Left ventricle myocardium inferior (tissue), 1 donor: ENCODE data around the gene NUTM1. TPM values are rescaled to one million over a fixed set of nuclear protein-coding genes. Genes with fewer than 3 reads are reported as not detected.
"Not testable (repeated sequence)": the region's sequence is repeated elsewhere in the genome, so short reads cannot be mapped to it uniquely, and the experiment has no call there.

Source experiments
- DNase-seq: peaks from one replicate; pipeline ENCODE4 v3.0.0-alpha.2; 2020
- H3K27ac ChIP-seq: fragments of 200-600 bp; replicated peaks from 2 replicates; pipeline ENCODE4 v1.8.0; 2021
- H3K27me3 ChIP-seq: fragments of 200-600 bp; 2 replicates; pipeline ENCODE4 v1.8.0; 2021; ENCODE audit warnings: low read depth
- H3K36me3 ChIP-seq: fragments of 200-600 bp; 2 replicates; pipeline ENCODE4 v1.8.0; 2021
- H3K4me1 ChIP-seq: fragments of 200-600 bp; 2 replicates; pipeline ENCODE4 v1.8.0; 2021
- H3K4me3 ChIP-seq: fragments of 200-600 bp; 2 replicates; pipeline ENCODE4 v1.8.0; 2021; ENCODE audit warnings: mild to moderate bottlenecking, moderate library complexity
- H3K9me3 ChIP-seq: fragments of 200-600 bp; replicated peaks from 2 replicates; pipeline ENCODE4 v1.8.0; 2021
- intact Hi-C: fragments of 100-400 bp; cut with micrococcal nuclease; formaldehyde crosslinking; loops from one replicate; pipeline ENCODE4 v1.11.0; 2022
- microRNA-seq: library from miRNA; unstranded; fragments of <30 nt; microRNA quantifications from one replicate; pipeline ENCODE4 v1.2.0, GENCODE V29; 2020
- total RNA-seq: library from RNA; stranded (reverse); fragmentation: NEBNext Ultra II Directional; extraction: Animal tissue kit (Norgen Biotek cat#: 25700); gene quantifications from one replicate; pipeline ENCODE4 v1.2.1, GENCODE V29; 2021
- TF ChIP-seq, protein P1 (sequence below): fragments of 200-600 bp; IDR thresholded peaks from 2 replicates; pipeline ENCODE4 v1.8.0; 2021; ENCODE audit warnings: antibody characterized with exemption, mild to moderate bottlenecking, borderline replicate concordance
- donor health status: DM: no; HTN: yes; CAD: no; lungs with severe emphysema.

NUTM1 gene
- total RNA-seq, 1 donor from 2014 or later: not detected

DNA sequence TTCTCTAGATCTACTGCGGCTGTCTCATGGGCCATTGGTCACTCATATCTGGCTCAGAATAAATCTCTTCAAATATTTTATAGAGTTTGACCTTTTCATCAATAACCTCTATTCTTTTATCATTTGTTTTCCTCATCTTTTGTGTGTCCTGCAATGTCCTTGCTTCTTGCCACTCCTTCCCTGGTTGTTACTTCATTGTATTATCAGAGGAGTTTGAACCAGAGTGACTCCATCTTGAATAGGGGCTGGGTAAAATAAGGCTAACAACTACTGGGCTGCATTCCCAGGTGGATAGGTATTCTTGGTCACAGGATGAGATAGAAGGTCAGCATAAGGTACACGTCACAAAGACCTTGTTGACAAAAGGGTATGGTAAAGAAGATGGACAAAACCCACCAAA is 33.7 kb downstream of the NUTM1 start:
- H3K27ac ChIP-seq: no peak overlapping the region
- no peaks in the 10 kb centered on the region for H3K36me3 ChIP-seq
- no peaks in the 10 kb centered on the region for H3K9me3 ChIP-seq
- no peak overlapping the region for H3K4me3 ChIP-seq
- no peaks in the 10 kb centered on the region for H3K27me3 ChIP-seq
- TF ChIP-seq, protein P1, sequence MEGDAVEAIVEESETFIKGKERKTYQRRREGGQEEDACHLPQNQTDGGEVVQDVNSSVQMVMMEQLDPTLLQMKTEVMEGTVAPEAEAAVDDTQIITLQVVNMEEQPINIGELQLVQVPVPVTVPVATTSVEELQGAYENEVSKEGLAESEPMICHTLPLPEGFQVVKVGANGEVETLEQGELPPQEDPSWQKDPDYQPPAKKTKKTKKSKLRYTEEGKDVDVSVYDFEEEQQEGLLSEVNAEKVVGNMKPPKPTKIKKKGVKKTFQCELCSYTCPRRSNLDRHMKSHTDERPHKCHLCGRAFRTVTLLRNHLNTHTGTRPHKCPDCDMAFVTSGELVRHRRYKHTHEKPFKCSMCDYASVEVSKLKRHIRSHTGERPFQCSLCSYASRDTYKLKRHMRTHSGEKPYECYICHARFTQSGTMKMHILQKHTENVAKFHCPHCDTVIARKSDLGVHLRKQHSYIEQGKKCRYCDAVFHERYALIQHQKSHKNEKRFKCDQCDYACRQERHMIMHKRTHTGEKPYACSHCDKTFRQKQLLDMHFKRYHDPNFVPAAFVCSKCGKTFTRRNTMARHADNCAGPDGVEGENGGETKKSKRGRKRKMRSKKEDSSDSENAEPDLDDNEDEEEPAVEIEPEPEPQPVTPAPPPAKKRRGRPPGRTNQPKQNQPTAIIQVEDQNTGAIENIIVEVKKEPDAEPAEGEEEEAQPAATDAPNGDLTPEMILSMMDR: no peak
- intact Hi-C loops: no loop called here
- H3K4me1 ChIP-seq: peaks cover 8% of the 10 kb centered on the region
- DNase-seq: no peak

- H3K27me3 ChIP-seq, H3K9me3 ChIP-seq, DNase-seq, intact Hi-C loops, H3K4me1 ChIP-seq, H3K36me3 ChIP-seq, H3K27ac ChIP-seq, H3K4me3 ChIP-seq: not testable (repeated sequence)
Measured at GRCh38 chr15:34380491-34380890, 37.4 kb downstream of the NUTM1 start.

- H3K27me3 ChIP-seq, H3K36me3 ChIP-seq, H3K9me3 ChIP-seq, H3K4me1 ChIP-seq, H3K27ac ChIP-seq, intact Hi-C loops, DNase-seq, H3K4me3 ChIP-seq: not testable (repeated sequence)
Measured at GRCh38 chr15:34381829-34382521, 38.9 kb downstream of the NUTM1 start.

DNA sequence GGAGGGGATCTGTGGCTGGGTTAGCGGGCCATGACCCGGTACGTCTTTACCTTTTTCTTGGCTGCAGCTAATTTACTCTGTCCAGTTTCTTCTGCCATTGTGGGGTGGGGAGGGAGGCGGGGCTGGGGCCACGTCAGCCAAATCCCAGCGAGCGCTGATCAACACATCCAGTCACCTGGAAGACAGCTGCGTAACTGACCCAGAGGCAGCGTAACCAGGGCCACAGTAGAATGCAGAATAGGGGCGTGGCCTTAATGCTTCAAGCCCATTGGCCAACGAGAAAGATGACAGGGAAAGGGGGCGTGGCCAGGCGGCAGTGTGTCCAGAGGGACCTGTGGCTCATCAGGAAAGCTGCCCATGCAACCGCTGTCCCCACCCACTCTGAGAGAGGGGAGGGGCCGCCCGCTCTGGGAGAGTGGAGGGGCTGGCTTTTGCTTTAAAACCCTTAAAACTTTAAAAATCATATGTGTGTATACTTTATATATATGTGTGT is 46.5 kb downstream of the NUTM1 start:
- H3K9me3 ChIP-seq, H3K4me1 ChIP-seq, H3K4me3 ChIP-seq, H3K27me3 ChIP-seq, intact Hi-C loops, H3K36me3 ChIP-seq, DNase-seq, H3K27ac ChIP-seq: not testable (repeated sequence)

- H3K27me3 ChIP-seq, H3K9me3 ChIP-seq, intact Hi-C loops, H3K27ac ChIP-seq, H3K4me3 ChIP-seq, H3K36me3 ChIP-seq, DNase-seq, H3K4me1 ChIP-seq: not testable (repeated sequence)
Measured at GRCh38 chr15:34392981-34393380, 49.9 kb downstream of the NUTM1 start.

- H3K27me3 ChIP-seq, H3K36me3 ChIP-seq, H3K9me3 ChIP-seq, intact Hi-C loops, H3K4me1 ChIP-seq, DNase-seq, H3K4me3 ChIP-seq, H3K27ac ChIP-seq: not testable (repeated sequence)
Measured at GRCh38 chr15:34397637-34398259, 54.6 kb downstream of the NUTM1 start.

DNA sequence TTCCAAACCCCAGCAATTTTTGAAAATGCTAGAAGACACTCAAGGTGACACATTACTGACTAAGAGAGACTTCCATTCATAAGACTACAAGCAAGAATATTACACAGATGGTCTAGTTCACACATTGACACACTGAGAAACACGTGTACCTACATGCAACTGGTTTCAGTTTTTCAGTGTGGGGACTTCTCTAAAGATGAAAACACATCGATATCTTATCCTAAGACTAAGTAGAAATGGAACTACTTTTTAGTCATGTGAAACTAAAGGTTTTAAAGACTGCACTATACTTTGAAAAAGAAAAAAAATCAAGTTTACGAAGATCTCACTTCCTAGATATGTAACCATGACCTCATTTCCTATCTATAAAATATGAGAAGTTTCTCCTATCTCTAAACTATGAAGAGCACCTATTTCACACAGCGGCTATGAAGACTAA is 60.1 kb downstream of the NUTM1 start:
- H3K4me1 ChIP-seq, H3K4me3 ChIP-seq, H3K36me3 ChIP-seq, H3K27ac ChIP-seq, H3K9me3 ChIP-seq, H3K27me3 ChIP-seq, intact Hi-C loops, DNase-seq: not testable (repeated sequence)

- DNase-seq, H3K27ac ChIP-seq, H3K27me3 ChIP-seq, H3K4me1 ChIP-seq, H3K4me3 ChIP-seq, H3K9me3 ChIP-seq, intact Hi-C loops, H3K36me3 ChIP-seq: not testable (repeated sequence)
Measured at GRCh38 chr15:34403899-34404298, 60.8 kb downstream of the NUTM1 start.

Small RNA genes lying within 50 kb of the gene (microRNA-seq; reads per million reads assigned to microRNA genes)
- gene MIR1233-1: not detected

Other genes with a start within 250 kb of the NUTM1 start
- 56.5 TPM for gene EMC7, start 241.5 kb upstream of the NUTM1 start, total RNA-seq
- 2.0 TPM for gene PGBD4, start 241.2 kb upstream of the NUTM1 start, total RNA-seq
- 14.9 TPM for gene KATNBL1, start 133.2 kb upstream of the NUTM1 start, total RNA-seq
- gene EMC4, start 118.3 kb upstream of the NUTM1 start, total RNA-seq: 86.6 TPM
- gene SLC12A6, start 5.5 kb upstream of the NUTM1 start, total RNA-seq: 25.7 TPM
- gene NOP10, start 179 bp upstream of the NUTM1 start, total RNA-seq: 140 TPM
- gene LPCAT4, start 23.9 kb downstream of the NUTM1 start, total RNA-seq: 80.6 TPM
- gene GOLGA8A, start 94.5 kb downstream of the NUTM1 start, total RNA-seq: 18.8 TPM
- gene GOLGA8B, start 240.3 kb downstream of the NUTM1 start, total RNA-seq: 11.8 TPM